ENCODE measurements around the gene COA3. TPM values are rescaled to one million over a fixed set of nuclear protein-coding genes. Genes with fewer than 3 reads are reported as not detected.

Gene COA3
- total RNA-seq, 1 donor from 2014 or later = 51.2 TPM

DNA sequence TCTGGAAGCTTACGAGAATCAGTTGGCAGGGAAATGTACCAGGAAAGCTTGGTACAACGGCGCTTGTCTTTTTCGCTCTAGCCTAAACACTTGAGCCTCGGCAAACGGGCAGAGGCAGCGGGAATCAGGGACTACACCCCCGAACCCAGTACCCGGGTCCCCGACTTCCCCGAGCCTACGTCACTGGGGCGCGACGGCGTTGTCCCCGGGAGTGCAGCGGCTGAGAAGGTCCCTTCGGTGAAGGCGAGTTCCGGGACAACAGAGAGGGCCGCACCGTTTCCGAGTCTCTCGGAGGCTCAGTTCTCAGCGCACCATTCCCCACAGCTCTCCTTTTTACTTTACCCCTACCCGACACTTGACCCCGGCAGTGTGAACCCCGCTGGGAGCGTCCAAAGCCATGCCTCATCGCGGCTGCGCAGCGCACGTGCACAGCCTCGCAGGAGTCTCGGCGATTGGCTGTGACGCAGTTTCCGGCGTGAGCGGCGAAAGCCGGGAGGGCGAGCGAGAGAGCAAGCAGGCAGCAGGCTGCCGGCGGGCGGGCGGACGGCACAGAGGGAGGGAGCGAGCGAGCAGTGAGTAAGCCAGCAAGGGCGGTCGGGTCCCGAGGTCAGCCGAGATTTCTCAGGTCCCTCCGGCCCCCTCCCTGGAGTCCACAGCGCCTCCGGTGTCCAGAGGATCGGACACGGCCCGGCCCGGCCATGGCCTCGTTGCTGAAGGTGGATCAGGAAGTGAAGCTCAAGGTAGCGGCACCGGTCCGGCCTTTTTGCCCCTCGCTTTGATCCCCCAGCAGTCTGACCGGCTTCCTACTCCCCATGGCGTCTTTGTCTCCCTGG lies 34.6 kb upstream of the COA3 start, which contains the start of gene PSME3:
Gene PSME3 (plus strand): TSS at position 464 of the 833 bp plus-strand sequence. CDS start 235 bp downstream, at position 699.
- intact Hi-C loops (cut with micrococcal nuclease) = loop anchor here (1.0 kb wide), 1 partner anchor 9 kb away; the partner anchor contains the start of gene BECN1
- Mint-ChIP-seq H3K9me3 (no peaks in the 10 kb centered on the region), H3K27ac (peak within 1 kb of the TSS; percentile 98), H3K4me3 (ENCODE audit: low read depth) (peak within 1 kb of the TSS; percentile 92), H3K36me3 (ENCODE audit: low read depth) (peaks cover 40% of the 10 kb centered on the region), H3K27me3 (ENCODE audit: low read depth) (peaks cover 2% of the 10 kb centered on the region), H3K4me1 (ENCODE audit: low read depth) (peaks cover 24% of the 10 kb centered on the region)
- DNase-seq (ENCODE audit: low spot score) = peak; percentile 90

DNA sequence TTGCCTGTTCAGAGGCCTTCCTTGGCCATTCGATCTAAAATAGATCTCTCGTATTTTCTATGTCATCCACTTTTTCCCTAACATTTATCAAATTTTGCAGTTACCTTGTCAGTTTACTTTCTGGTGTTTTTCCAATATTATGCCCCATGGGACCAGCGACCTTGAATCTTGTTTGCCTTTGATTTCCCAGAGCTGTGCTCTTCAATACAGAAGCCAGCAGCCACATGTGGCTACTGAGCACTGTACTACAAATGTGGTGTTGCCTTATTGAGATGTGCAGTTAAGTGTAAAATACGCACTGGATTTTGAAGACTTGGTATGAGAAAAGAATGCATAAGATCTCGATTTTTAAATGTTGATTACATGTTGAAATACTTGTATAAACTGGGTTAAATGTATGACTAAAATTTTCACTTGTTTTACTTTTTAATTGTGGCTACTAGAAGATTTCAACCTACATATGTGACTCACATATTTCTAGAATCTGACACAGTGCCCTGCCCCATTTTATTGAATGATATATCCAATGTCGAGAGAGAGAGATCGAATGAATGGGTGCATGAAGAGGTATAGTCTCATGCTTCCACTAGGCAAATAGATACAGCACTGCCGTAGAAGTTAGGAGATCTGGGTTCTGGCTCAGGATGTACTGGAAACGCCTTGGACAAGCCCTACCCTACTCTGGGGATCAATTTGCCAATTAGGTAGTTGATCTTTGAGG lies 33.9 kb upstream of the COA3 start:
- Mint-ChIP-seq H3K9me3 (no peaks in the 10 kb centered on the region), H3K4me1 (ENCODE audit: low read depth) (peaks cover 22% of the 10 kb centered on the region), H3K27ac (peak overlapping the region; percentile 98), H3K4me3 (ENCODE audit: low read depth) (peak overlapping the region; percentile 92), H3K36me3 (ENCODE audit: low read depth) (peaks cover 32% of the 10 kb centered on the region), H3K27me3 (ENCODE audit: low read depth) (peaks cover 9% of the 10 kb centered on the region)
- no peak for DNase-seq (ENCODE audit: low spot score)
- intact Hi-C loops (cut with micrococcal nuclease) = loop anchor here (1.0 kb wide), 1 partner anchor 8 kb away; the partner anchor contains the start of gene BECN1

DNA sequence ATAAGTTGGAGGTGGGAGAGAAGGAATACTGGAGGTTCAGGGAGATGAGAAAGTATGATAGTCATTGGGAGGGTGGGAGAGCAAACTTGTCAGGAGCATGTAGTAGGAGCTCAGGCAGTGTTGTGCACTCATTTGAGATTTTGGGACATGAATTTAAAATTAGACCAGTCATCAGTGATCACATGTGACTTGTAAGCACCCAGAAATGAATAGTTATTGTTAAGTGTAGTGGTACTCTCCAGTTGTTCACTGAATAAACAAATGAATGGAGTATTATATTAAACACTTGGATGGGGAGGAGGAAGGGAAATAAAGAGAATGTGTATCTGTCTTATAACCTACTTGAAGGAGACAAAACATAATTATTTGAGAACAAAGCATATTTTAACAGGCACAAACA lies 32.5 kb upstream of the COA3 start:
- no peaks in the 10 kb centered on the region for H3K9me3 Mint-ChIP-seq
- no peak overlapping the region for H3K27ac Mint-ChIP-seq
- H3K4me3 Mint-ChIP-seq (ENCODE audit: low read depth) = no peak overlapping the region
- peaks cover 20% of the 10 kb centered on the region for H3K4me1 Mint-ChIP-seq (ENCODE audit: low read depth)
- intact Hi-C loops (cut with micrococcal nuclease) = no loop called here
- H3K36me3 Mint-ChIP-seq (ENCODE audit: low read depth) = peaks cover 22% of the 10 kb centered on the region
- peaks cover 14% of the 10 kb centered on the region for H3K27me3 Mint-ChIP-seq (ENCODE audit: low read depth)
- no peak for DNase-seq (ENCODE audit: low spot score)

DNA sequence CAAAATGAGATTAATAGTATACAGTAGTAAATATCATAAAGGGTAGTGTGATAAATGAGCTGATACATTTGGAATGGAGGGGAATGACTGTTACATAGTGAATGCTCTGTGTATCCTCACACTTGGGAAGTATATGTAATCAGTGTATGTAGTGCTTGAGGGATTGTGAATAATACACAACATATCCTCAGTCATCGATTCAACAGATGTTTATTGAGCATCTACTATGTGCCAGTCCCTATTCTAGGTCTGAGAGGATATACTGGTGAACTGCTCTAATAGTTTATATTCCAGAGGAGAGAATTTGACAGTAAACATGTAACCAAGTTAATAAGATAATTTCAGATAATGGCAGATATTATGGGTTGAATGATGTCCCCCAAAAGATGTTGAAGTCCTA lies 29.0 kb upstream of the COA3 start:
- intact Hi-C loops (cut with micrococcal nuclease) = no loop called here
- Mint-ChIP-seq H3K36me3 (ENCODE audit: low read depth) (peaks cover 3% of the 10 kb centered on the region), H3K27me3 (ENCODE audit: low read depth) (peaks cover 14% of the 10 kb centered on the region), H3K4me1 (ENCODE audit: low read depth) (peaks cover 10% of the 10 kb centered on the region), H3K4me3 (ENCODE audit: low read depth) (no peak overlapping the region), H3K9me3 (no peaks in the 10 kb centered on the region), H3K27ac (no peak overlapping the region)
- no peak for DNase-seq (ENCODE audit: low spot score)

DNA sequence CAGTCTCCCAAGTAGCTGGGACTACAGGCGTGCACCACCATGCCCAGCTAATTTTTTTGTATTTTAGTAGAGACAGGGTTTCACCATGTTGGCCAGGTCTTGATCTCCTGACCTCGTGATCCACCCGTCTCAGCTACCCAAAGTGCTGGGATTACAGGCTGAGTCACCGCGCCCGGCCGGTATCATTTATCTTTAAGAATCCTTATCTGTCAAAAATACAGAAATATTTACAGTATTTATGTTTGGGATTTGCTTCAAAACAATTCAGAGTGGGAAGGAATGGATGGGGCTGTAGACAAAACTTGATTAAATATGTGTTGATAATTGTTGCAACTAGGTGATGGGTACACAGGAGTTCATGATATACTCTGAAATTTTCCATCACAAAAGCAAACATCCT lies 22.7 kb upstream of the COA3 start:
- intact Hi-C loops (cut with micrococcal nuclease) = loop anchor here (2.0 kb wide), 1 partner anchor 18 kb away; no protein-coding TSS in a partner anchor
- no peak overlapping the region for H3K4me3 Mint-ChIP-seq (ENCODE audit: low read depth)
- no peak overlapping the region for H3K27ac Mint-ChIP-seq
- peaks cover 54% of the 10 kb centered on the region for H3K36me3 Mint-ChIP-seq (ENCODE audit: low read depth)
- peaks cover 14% of the 10 kb centered on the region for H3K4me1 Mint-ChIP-seq (ENCODE audit: low read depth)
- no peaks in the 10 kb centered on the region for H3K27me3 Mint-ChIP-seq (ENCODE audit: low read depth)
- no peak for DNase-seq (ENCODE audit: low spot score)
- H3K9me3 Mint-ChIP-seq = no peaks in the 10 kb centered on the region

DNA sequence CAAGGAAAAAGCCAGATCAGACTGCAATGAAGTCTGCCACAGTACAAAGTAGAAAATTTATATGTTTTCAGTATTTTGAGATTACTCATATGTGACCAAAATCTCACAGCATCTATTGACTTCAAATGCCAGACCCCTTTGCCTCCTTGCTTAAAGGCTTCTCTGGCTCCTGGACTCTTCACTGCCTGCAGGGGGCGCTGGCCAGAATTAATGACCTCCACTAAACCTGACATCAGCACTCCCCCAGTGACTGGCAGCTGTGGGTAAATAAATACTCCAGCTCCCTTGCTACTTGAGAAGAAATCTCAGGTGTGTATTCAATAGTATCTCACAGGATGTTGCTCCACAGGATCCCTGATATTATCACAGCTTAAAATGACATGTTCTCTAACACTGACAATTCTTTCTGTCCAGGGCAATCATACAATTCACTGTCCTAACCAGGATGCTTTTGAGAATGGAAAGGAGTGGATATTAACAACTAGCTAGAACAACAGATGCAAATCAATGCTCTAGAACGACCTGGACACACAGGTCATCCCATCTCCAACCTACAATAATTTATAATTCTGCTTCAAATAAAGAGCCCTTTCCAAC lies 21.5 kb upstream of the COA3 start:
- no peaks in the 10 kb centered on the region for H3K27me3 Mint-ChIP-seq (ENCODE audit: low read depth)
- H3K9me3 Mint-ChIP-seq = no peaks in the 10 kb centered on the region
- H3K4me3 Mint-ChIP-seq (ENCODE audit: low read depth) = no peak overlapping the region
- peaks cover 14% of the 10 kb centered on the region for H3K4me1 Mint-ChIP-seq (ENCODE audit: low read depth)
- peak; percentile 47 for DNase-seq (ENCODE audit: low spot score)
- no peak overlapping the region for H3K27ac Mint-ChIP-seq
- intact Hi-C loops (cut with micrococcal nuclease) = loop anchor here (1.0 to 2.0 kb wide), 2 partner anchors 17 to 109 kb away; no protein-coding TSS in a partner anchor
- peaks cover 64% of the 10 kb centered on the region for H3K36me3 Mint-ChIP-seq (ENCODE audit: low read depth)

DNA sequence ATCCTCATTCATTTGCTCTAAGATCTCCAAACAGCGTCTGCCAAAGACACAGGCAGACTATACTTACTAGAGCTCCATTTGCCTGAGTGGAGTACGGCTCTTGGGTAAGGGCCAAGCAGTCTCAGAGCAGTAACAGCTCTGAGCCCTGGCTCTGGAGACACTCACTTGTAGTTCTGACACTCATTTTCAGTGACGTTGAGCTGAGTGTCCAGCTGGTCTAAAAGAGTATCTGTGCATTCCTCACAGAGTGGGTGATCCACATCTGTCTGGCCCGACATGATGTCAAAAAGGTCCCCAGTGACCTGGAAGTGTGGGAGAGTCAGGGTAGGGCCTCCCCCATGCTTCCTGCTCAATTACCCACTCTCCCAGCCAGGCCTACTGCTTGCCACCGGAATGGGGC lies 19.9 kb upstream of the COA3 start:
- H3K27ac Mint-ChIP-seq = peak overlapping the region; percentile 13
- peaks cover 11% of the 10 kb centered on the region for H3K4me1 Mint-ChIP-seq (ENCODE audit: low read depth)
- intact Hi-C loops (cut with micrococcal nuclease) = no loop called here
- H3K9me3 Mint-ChIP-seq = no peaks in the 10 kb centered on the region
- no peak for DNase-seq (ENCODE audit: low spot score)
- no peak overlapping the region for H3K4me3 Mint-ChIP-seq (ENCODE audit: low read depth)
- H3K36me3 Mint-ChIP-seq (ENCODE audit: low read depth) = peaks cover 80% of the 10 kb centered on the region
- no peaks in the 10 kb centered on the region for H3K27me3 Mint-ChIP-seq (ENCODE audit: low read depth)

DNA sequence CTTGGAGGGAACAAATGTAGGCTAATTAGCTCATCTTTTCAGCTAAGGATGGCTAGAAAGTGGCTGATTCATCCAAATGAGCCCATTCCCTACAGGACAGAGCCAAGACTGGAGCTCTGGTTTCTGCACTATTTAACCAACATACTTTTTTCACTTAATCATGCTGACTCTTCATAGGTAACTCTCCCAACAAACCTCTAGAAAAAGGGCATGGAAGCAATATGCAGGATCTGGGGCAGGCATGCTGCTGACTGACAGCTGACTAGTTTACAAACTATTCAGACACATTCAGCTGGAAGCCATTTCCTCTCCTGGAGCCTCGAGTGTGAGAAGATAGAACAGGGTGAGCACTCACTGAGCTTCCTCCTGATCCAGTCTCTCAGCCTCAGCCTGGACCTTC lies 19.4 kb upstream of the COA3 start:
- DNase-seq (ENCODE audit: low spot score) = no peak
- Mint-ChIP-seq H3K4me3 (ENCODE audit: low read depth) (no peak overlapping the region), H3K36me3 (ENCODE audit: low read depth) (peaks cover 80% of the 10 kb centered on the region), H3K27ac (no peak overlapping the region), H3K27me3 (ENCODE audit: low read depth) (no peaks in the 10 kb centered on the region), H3K4me1 (ENCODE audit: low read depth) (peaks cover 11% of the 10 kb centered on the region), H3K9me3 (no peaks in the 10 kb centered on the region)
- intact Hi-C loops (cut with micrococcal nuclease) = no loop called here

DNA sequence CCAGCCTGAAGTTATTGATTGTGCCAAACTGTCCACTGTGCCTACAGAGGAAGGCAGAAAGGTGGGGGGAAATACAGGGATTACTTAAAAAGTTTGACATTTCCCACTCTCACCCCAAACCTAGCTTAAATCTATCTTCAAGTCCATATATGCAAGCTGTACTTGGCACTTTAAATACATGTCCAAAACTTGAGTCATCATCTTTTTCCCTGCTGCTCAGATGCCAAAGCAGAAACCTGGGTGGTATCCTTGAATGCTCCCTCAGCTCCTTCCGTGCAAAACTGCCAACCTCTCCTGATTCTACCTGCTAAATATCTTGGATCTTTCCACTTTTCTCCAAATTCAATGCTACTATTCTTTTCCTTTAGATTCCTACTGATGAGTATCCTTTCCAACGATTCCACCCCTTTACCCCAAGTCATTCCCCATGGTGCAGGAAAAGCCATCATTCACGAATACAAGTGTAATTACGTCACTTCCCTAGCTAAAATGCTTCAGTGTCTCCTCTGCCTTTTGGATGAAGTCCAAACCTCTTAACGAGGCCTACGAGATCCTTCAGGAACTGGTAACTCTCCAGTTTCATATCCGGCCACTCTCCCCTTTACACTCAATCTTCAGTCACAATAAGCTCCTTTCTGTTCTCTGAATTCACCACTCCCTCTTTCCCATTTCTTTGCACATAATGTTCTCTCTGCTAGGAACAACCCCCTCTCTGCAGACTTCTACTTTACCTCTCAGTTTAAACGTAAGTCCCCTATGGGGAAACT lies 16.3 kb upstream of the COA3 start:
- intact Hi-C loops (cut with micrococcal nuclease) = no loop called here
- DNase-seq (ENCODE audit: low spot score) = no peak
- Mint-ChIP-seq H3K9me3 (no peaks in the 10 kb centered on the region), H3K27me3 (ENCODE audit: low read depth) (no peaks in the 10 kb centered on the region), H3K36me3 (ENCODE audit: low read depth) (peaks cover 73% of the 10 kb centered on the region), H3K27ac (no peak overlapping the region), H3K4me3 (ENCODE audit: low read depth) (no peak overlapping the region), H3K4me1 (ENCODE audit: low read depth) (no peaks in the 10 kb centered on the region)

DNA sequence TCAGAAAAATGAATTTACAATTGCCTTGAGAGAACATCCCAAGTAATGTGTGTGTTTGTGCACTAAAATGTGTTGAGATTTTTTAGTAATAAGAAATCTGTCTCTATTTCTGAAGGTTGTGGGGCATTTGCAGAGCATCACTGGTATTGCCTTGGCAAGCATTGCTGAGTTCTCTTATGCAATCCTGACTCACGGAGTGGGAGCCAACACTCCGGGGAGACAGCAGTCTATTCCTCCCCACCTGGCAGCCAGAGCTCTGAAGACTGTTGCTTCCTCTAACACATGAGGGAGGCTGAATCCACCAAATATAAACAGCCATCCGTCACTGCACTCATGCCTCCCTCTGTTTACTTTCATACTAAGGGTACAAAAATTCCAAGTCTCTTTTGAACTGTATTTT lies 10.7 kb upstream of the COA3 start:
- peaks cover 35% of the 10 kb centered on the region for H3K36me3 Mint-ChIP-seq (ENCODE audit: low read depth)
- H3K4me3 Mint-ChIP-seq (ENCODE audit: low read depth) = no peak overlapping the region
- DNase-seq (ENCODE audit: low spot score) = no peak
- intact Hi-C loops (cut with micrococcal nuclease) = no loop called here
- no peaks in the 10 kb centered on the region for H3K9me3 Mint-ChIP-seq
- no peak overlapping the region for H3K27ac Mint-ChIP-seq
- no peaks in the 10 kb centered on the region for H3K4me1 Mint-ChIP-seq (ENCODE audit: low read depth)
- no peaks in the 10 kb centered on the region for H3K27me3 Mint-ChIP-seq (ENCODE audit: low read depth)

DNA sequence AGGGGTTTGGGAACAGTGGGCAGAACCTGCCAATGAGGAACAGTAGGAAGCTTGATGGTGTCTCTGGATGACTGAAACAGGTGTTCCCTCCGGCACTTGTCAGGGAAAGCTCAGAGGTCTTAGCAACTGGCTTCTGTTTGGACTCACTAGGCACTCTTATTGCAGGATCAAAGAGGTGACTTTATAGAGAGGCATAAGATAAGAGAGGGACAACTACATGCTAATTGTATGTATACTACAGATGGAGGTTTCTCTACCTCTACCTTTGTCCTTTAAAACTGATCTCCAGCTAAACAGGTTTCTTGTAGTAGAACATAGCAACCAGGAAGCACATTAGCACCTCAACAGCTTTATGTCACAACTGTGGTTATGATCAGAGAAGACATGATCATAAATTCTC lies 7.7 kb upstream of the COA3 start:
- Mint-ChIP-seq H3K9me3 (no peaks in the 10 kb centered on the region), H3K27me3 (ENCODE audit: low read depth) (peaks cover 8% of the 10 kb centered on the region), H3K36me3 (ENCODE audit: low read depth) (peaks cover 19% of the 10 kb centered on the region), H3K27ac (no peak overlapping the region), H3K4me3 (ENCODE audit: low read depth) (no peak overlapping the region), H3K4me1 (ENCODE audit: low read depth) (no peaks in the 10 kb centered on the region)
- no peak for DNase-seq (ENCODE audit: low spot score)
- intact Hi-C loops (cut with micrococcal nuclease) = no loop called here

DNA sequence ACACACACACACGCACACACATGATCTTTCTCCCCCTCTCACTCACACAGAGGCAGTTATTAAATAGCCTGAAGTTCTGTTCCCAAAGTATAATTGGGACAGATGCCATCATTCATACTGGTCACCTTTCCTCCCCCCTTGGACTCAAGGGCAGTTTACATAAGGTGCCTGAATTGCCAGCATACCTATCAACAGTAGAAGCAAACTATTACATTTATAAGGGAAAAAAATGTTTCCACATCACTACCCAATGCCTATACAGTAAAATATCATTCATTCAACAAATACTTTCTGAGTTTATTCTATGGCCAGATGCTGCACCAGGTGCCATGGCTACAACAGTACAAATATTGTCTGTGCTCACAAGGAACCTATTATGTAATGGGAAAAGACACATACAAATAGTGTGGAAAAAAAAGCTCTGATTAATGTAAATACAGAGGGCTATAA lies 6.4 kb upstream of the COA3 start:
- DNase-seq (ENCODE audit: low spot score) = no peak
- Mint-ChIP-seq H3K4me1 (ENCODE audit: low read depth) (no peaks in the 10 kb centered on the region), H3K9me3 (no peaks in the 10 kb centered on the region), H3K36me3 (ENCODE audit: low read depth) (peaks cover 10% of the 10 kb centered on the region), H3K4me3 (ENCODE audit: low read depth) (no peak overlapping the region), H3K27ac (no peak overlapping the region), H3K27me3 (ENCODE audit: low read depth) (peaks cover 12% of the 10 kb centered on the region)
- intact Hi-C loops (cut with micrococcal nuclease) = no loop called here
